NB4 (cell line): ENCODE results near the gene RYR2.

Experiments
- POLR2A ChIP-seq: IDR thresholded peaks from 2 replicates; pipeline ENCODE4 v1.6.1; 2011; ENCODE audit warnings: mild to moderate bottlenecking; ENCODE audit not compliant: insufficient read length; ENCODE audit errors: extremely low read depth
- TF ChIP-seq, protein P1 (sequence below): IDR thresholded peaks from 2 replicates; pipeline ENCODE4 v1.6.1; 2011; ENCODE audit warnings: low read depth, low read length

DNA sequence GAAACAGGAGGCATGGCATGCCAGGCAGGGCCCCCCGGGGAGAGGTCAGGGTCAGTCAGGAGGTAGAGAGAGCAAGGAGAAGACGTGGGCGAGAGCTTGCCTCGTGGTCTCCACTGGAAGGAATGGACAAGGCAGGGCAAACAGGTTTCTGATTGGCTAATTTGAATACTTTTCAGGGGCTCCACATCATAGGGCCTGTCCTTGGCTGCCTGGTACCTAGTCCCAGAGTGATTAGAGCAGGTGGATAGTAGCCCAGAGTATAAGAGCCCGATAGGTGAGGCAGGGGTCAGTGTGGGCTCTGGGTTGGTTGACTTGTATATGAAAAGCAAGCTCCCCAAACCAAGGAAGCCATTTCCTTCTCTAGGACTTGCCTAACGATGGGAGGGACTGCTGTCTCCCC, 670.1 kb downstream of the RYR2 start:
- no peak for TF ChIP-seq POLR2A
- TF ChIP-seq, protein P1, sequence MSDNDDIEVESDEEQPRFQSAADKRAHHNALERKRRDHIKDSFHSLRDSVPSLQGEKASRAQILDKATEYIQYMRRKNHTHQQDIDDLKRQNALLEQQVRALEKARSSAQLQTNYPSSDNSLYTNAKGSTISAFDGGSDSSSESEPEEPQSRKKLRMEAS: no peak
